ENCODE measurements around the gene EZR. TPM values are rescaled to one million over a fixed set of nuclear protein-coding genes. Genes with fewer than 3 reads are reported as not detected.

EZR gene
- total RNA-seq, 1 donor from 2014 or later = 254 TPM

DNA sequence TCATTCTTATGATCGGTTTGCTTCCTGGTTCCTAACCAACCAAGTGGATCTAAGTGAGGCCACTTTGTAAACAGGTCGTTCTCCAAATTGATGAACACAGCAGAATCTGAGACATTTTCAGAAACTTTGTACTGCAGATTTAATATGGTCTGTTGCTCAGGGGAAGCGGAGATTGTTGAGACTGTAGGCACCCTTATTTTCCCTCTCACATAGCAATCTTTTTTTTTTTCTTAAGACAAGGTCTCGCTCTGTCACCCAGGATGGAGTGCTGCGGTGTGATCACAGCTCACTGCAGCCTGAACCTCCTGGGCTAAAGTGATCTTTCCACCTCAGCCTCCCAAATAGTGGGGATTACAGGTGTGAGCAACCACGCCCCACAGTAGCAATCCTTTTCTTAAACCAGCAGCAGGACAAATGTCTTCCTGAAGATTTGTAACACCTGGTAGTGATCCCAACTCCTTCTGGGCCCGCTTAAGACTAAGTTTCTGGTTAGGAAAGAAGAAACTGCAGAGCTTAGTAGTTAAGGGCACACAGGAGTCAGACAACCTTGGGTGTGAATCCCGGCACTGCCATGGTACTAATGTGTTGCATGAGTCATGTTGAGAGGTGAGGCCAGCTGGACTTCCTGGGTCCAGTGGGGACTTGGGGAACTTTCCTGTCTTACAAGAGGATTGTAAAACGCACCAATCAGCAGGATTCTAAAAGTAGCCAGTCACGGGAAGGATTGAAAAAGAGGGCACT lies 48.4 kb upstream of the EZR start:
- DNase-seq (ENCODE audit: low read depth) = no peak
- H2AFZ ChIP-seq (ENCODE audit: low read depth, low read length) = no peak overlapping the region
- no peak for FAIRE-seq

DNA sequence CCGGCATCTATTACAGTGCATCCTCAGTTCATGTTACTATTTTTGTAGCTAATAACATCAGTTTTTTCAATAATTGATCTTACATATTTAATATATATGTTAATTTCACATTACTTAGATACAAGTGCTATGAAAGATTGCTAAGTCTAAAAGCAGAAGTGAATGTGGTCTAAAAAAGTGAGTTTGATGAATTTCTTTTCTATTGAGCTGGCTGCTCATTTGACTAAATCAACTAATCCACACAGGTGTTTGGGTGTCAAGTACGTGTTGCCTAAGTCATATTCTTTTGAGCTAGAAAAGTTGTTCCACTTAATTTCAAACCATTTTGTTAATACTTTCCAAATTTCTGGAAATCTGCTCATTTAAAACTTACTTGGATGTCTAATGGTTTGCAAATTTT lies 46.6 kb upstream of the EZR start:
- Histone ChIP-seq H2AFZ (ENCODE audit: low read depth, low read length) (no peak overlapping the region), H3K27me3 (ENCODE audit: insufficient read depth, low read length) (no peaks in the 10 kb centered on the region), H3K4me3 (ENCODE audit: insufficient read depth, low read depth, low read length) (no peak overlapping the region), H3K36me3 (ENCODE audit: insufficient read depth, low read length) (no peaks in the 10 kb centered on the region), H3K27ac (ENCODE audit: low read depth, low read length) (no peak overlapping the region), H3K4me1 (ENCODE audit: insufficient read depth, low read length) (peaks cover 24% of the 10 kb centered on the region), H3K9ac (ENCODE audit: low read length) (no peak overlapping the region), H3K4me2 (ENCODE audit: low read length) (no peak overlapping the region), H3K9me3 (ENCODE audit: insufficient read depth, low read depth, low read length) (no peaks in the 10 kb centered on the region), H3K79me2 (ENCODE audit: insufficient read depth, low read length) (no peaks in the 10 kb centered on the region), H4K20me1 (ENCODE audit: insufficient read depth, low read length) (no peaks in the 10 kb centered on the region)
- peaks cover 3% of the 10 kb centered on the region for H3K36me3 Mint-ChIP-seq (ENCODE audit: low read depth, unreplicated experiment)
- H3K27me3 Mint-ChIP-seq (ENCODE audit: low read depth, unreplicated experiment) = no peaks in the 10 kb centered on the region
- H3K4me1 Mint-ChIP-seq (ENCODE audit: low read depth, unreplicated experiment) = peaks cover 23% of the 10 kb centered on the region
- no peak for TF ChIP-seq EZH2 (IDR thresholded peaks at IDR 0.05; ENCODE audit: insufficient read depth, low read length)
- TF ChIP-seq, protein P1, sequence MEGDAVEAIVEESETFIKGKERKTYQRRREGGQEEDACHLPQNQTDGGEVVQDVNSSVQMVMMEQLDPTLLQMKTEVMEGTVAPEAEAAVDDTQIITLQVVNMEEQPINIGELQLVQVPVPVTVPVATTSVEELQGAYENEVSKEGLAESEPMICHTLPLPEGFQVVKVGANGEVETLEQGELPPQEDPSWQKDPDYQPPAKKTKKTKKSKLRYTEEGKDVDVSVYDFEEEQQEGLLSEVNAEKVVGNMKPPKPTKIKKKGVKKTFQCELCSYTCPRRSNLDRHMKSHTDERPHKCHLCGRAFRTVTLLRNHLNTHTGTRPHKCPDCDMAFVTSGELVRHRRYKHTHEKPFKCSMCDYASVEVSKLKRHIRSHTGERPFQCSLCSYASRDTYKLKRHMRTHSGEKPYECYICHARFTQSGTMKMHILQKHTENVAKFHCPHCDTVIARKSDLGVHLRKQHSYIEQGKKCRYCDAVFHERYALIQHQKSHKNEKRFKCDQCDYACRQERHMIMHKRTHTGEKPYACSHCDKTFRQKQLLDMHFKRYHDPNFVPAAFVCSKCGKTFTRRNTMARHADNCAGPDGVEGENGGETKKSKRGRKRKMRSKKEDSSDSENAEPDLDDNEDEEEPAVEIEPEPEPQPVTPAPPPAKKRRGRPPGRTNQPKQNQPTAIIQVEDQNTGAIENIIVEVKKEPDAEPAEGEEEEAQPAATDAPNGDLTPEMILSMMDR (IDR thresholded peaks at IDR 0.05; ENCODE audit: insufficient read depth, low read depth, low read length) = no peak
- H3K4me3 Mint-ChIP-seq (ENCODE audit: unreplicated experiment) = no peak overlapping the region
- DNase-seq (ENCODE audit: low read depth) = no peak
- H3K27ac Mint-ChIP-seq (ENCODE audit: unreplicated experiment) = no peak overlapping the region
- FAIRE-seq = no peak
- H3K9me3 Mint-ChIP-seq (ENCODE audit: unreplicated experiment) = peaks cover 13% of the 10 kb centered on the region

More for the DNA sequence above, 48.4 kb upstream of the EZR start:
- Mint-ChIP-seq H3K27ac (ENCODE audit: unreplicated experiment) (no peak overlapping the region), H3K4me1 (ENCODE audit: low read depth, unreplicated experiment) (peaks cover 23% of the 10 kb centered on the region), H3K4me3 (ENCODE audit: unreplicated experiment) (no peak overlapping the region), H3K36me3 (ENCODE audit: low read depth, unreplicated experiment) (peaks cover 3% of the 10 kb centered on the region), H3K9me3 (ENCODE audit: unreplicated experiment) (peaks cover 12% of the 10 kb centered on the region), H3K27me3 (ENCODE audit: low read depth, unreplicated experiment) (no peaks in the 10 kb centered on the region)
- H3K27ac ChIP-seq (ENCODE audit: low read depth, low read length) = no peak overlapping the region
- no peaks in the 10 kb centered on the region for H3K36me3 ChIP-seq (ENCODE audit: insufficient read depth, low read length)
- H3K27me3 ChIP-seq (ENCODE audit: insufficient read depth, low read length) = no peaks in the 10 kb centered on the region
- H3K4me3 ChIP-seq (ENCODE audit: insufficient read depth, low read depth, low read length) = no peak overlapping the region
- no peak for TF ChIP-seq EZH2 (IDR thresholded peaks at IDR 0.05; ENCODE audit: insufficient read depth, low read length)
- TF ChIP-seq, protein P1 (IDR thresholded peaks at IDR 0.05; ENCODE audit: insufficient read depth, low read depth, low read length) = no peak
- H3K4me2 ChIP-seq (ENCODE audit: low read length) = no peak overlapping the region
- no peaks in the 10 kb centered on the region for H4K20me1 ChIP-seq (ENCODE audit: insufficient read depth, low read length)
- H3K9me3 ChIP-seq (ENCODE audit: insufficient read depth, low read depth, low read length) = no peaks in the 10 kb centered on the region
- no peak overlapping the region for H3K9ac ChIP-seq (ENCODE audit: low read length)
- peaks cover 24% of the 10 kb centered on the region for H3K4me1 ChIP-seq (ENCODE audit: insufficient read depth, low read length)
- no peaks in the 10 kb centered on the region for H3K79me2 ChIP-seq (ENCODE audit: insufficient read depth, low read length)

DNA sequence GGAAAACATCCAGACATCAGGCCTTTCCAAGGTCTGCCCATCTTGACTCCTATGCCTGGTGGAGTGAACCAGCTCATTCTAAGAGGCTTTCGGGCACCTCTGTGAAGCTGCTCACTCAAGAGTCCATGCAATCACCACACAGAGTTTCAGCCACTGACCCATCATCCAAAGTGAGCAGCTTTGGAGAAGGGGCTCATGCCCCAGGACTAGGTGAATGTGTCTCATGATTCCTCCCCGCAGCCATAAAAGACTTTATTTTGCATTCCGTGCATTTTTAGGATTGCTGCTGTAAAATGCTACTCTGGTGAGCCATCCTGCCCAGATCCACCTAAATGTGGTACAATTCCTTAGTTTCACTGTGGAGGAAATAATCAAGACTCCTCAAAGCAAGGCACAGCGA lies 44.5 kb upstream of the EZR start:
- peak overlapping the region; percentile 48 for H3K4me2 ChIP-seq (ENCODE audit: low read length)
- Mint-ChIP-seq H3K4me3 (ENCODE audit: unreplicated experiment) (no peak overlapping the region), H3K9me3 (ENCODE audit: unreplicated experiment) (peaks cover 4% of the 10 kb centered on the region), H3K36me3 (ENCODE audit: low read depth, unreplicated experiment) (no peaks in the 10 kb centered on the region), H3K27ac (ENCODE audit: unreplicated experiment) (peak overlapping the region; percentile 92), H3K4me1 (ENCODE audit: low read depth, unreplicated experiment) (peaks cover 23% of the 10 kb centered on the region), H3K27me3 (ENCODE audit: low read depth, unreplicated experiment) (no peaks in the 10 kb centered on the region)
- peak overlapping the region; percentile 12 for H2AFZ ChIP-seq (ENCODE audit: low read depth, low read length)
- no peaks in the 10 kb centered on the region for H4K20me1 ChIP-seq (ENCODE audit: insufficient read depth, low read length)
- H3K27me3 ChIP-seq (ENCODE audit: insufficient read depth, low read length) = no peaks in the 10 kb centered on the region
- peaks cover 14% of the 10 kb centered on the region for H3K4me1 ChIP-seq (ENCODE audit: insufficient read depth, low read length)
- TF ChIP-seq, protein P1 (IDR thresholded peaks at IDR 0.05; ENCODE audit: insufficient read depth, low read depth, low read length) = no peak
- no peak for TF ChIP-seq EZH2 (IDR thresholded peaks at IDR 0.05; ENCODE audit: insufficient read depth, low read length)
- H3K9ac ChIP-seq (ENCODE audit: low read length) = peak overlapping the region; percentile 2
- H3K36me3 ChIP-seq (ENCODE audit: insufficient read depth, low read length) = no peaks in the 10 kb centered on the region
- H3K27ac ChIP-seq (ENCODE audit: low read depth, low read length) = peak overlapping the region; percentile 28
- peak; percentile 95 for FAIRE-seq
- DNase-seq (ENCODE audit: low read depth) = peak; percentile 64
- no peaks in the 10 kb centered on the region for H3K79me2 ChIP-seq (ENCODE audit: insufficient read depth, low read length)
- H3K4me3 ChIP-seq (ENCODE audit: insufficient read depth, low read depth, low read length) = no peak overlapping the region
- H3K9me3 ChIP-seq (ENCODE audit: insufficient read depth, low read depth, low read length) = no peaks in the 10 kb centered on the region
